Measurements from ENCODE around the gene SYT15. TPM values are rescaled to one million over a fixed set of nuclear protein-coding genes. Genes with fewer than 3 reads are reported as not detected.
"Not testable (repeated sequence)": the region's sequence is repeated elsewhere in the genome, so short reads cannot be mapped to it uniquely, and the experiment has no call there.

Gene SYT15
- total and polyA plus RNA-seq, 10 of the 15 experiments (the other 5 are each of a cell fraction or from before 2014, with no cell fraction given): 0.03 to 0.67 (median 0.15) TPM

- 19% methylated on average over 1 of the region's 1 CpG for WGBS (ENCODE audit: insufficient coverage, insufficient replicate concordance, low lambda C conversion rate, missing lambda C conversion rate)
- intact Hi-C loops (cut with micrococcal nuclease; ENCODE audit: unreplicated experiment): no loop called here
- TF ChIP-seq NR2C2 (IDR thresholded peaks at IDR 0.05; ENCODE audit: borderline replicate concordance, control insufficient read depth, insufficient read length, low read depth) (no peak), ATF2 (IDR thresholded peaks at IDR 0.05; ENCODE audit: low read length) (no peak), ZNF207 (IDR thresholded peaks at IDR 0.05; ENCODE audit: borderline replicate concordance) (no peak), SMAD5 (IDR thresholded peaks at IDR 0.05; ENCODE audit: low read depth) (no peak)
- Histone ChIP-seq H3K36me3 (ENCODE audit: control insufficient read depth in 2 of 2, insufficient read depth in 2 of 2, low read length in 1 of 2) (no peaks in the 10 kb centered on the region), H3K79me2 (ENCODE audit: control insufficient read depth, insufficient read depth, low read length) (no peaks in the 10 kb centered on the region), H3K9me3 (replicated peaks; ENCODE audit: control insufficient read depth, insufficient read depth, low read length) (no peaks in the 10 kb centered on the region), H3K9ac (ENCODE audit: control insufficient read depth, insufficient read depth, low read length) (no peak overlapping the region), H3K27ac (ENCODE audit: control insufficient read depth, insufficient read depth) (no peak overlapping the region), H2AFZ (ENCODE audit: control insufficient read depth, low read depth, low read length) (no peak overlapping the region), H3K4me2 (ENCODE audit: control insufficient read depth, insufficient read depth) (no peak overlapping the region), H3K4me1 (ENCODE audit: control insufficient read depth, insufficient read depth, low read length) (no peaks in the 10 kb centered on the region), H4K20me1 (ENCODE audit: control insufficient read depth, insufficient read depth) (no peaks in the 10 kb centered on the region), H3K27me3 (replicated peaks in 1 of 2; ENCODE audit: control insufficient read depth in 2 of 2, insufficient read depth in 2 of 2, low read length in 1 of 2) (peaks cover 0 to 1% of the 10 kb centered on the region in 2 experiments; a peak in 1 of 4 replicates), H3K4me3 (no peak overlapping the region)
- in situ Hi-C loops (cut with MboI): no loop called here
- FAIRE-seq: no peak
- BruUV-seq (replicated peaks): no TSS peak
- DNase-seq (ENCODE audit: low read depth, low spot score): no peak
- CTCF ChIA-PET: no interaction called here
- ATAC-seq: no peak
- SMC1A ChIA-PET (ENCODE audit: uncharacterized antibody, unreplicated experiment): interaction anchor here (0.6 kb wide), 1 partner anchor 1307 kb away, joined by 3 read pairs; no protein-coding TSS in a partner anchor
- POLR2A ChIA-PET: no interaction called here
- RAD21 ChIA-PET (ENCODE audit: unreplicated experiment): no interaction called here
Measured at GRCh38 chr10:46560952-46561351, 18.0 kb upstream of the SYT15 start.

DNA sequence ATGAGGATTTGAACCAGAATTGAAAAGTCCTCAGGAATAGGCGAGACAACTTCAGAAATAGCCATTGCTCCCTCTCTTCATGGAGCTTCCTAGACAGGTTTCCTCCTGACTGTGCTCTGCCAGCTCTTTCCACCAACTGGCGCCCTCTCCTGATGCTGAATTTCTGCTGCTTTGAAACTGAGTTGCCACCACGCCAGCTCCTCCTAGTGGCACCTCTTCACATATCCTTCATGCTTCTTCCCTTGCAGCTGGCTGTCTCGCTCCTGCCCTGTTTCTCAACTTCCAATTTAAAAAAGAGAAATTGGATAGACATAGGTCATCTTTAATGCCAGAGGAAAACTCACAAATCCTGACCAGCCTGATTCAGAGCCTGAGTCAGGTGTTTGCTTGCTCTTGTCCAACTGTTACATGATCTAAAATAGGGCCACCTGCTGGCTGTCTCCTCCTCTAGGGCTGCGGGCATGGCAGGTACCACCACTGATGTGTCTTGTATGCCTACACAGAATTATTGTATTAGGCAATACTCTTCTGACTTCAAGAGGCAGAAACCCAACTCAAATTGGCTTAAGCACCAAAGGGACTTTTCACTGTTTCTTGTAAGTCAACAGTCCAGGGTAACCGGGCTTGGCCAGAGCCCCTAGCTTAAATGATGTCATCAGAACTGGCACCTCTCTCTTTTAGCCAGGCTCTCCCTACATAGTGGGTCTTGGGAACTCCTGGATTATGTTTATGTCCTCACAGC, 13.2 kb upstream of the SYT15 start:
- intact Hi-C loops (cut with micrococcal nuclease; ENCODE audit: unreplicated experiment); H4K20me1 ChIP-seq (ENCODE audit: control insufficient read depth, insufficient read depth); H3K4me3 ChIP-seq; H3K9ac ChIP-seq (ENCODE audit: control insufficient read depth, insufficient read depth, low read length); H3K27ac ChIP-seq (ENCODE audit: control insufficient read depth, insufficient read depth); H3K36me3 ChIP-seq (ENCODE audit: control insufficient read depth in 2 of 2, insufficient read depth in 2 of 2, low read length in 1 of 2); H3K4me1 ChIP-seq (ENCODE audit: control insufficient read depth, insufficient read depth, low read length); H3K4me2 ChIP-seq (ENCODE audit: control insufficient read depth, insufficient read depth); H3K9me3 ChIP-seq (replicated peaks; ENCODE audit: control insufficient read depth, insufficient read depth, low read length); H2AFZ ChIP-seq (ENCODE audit: control insufficient read depth, low read depth, low read length); DNase-seq (ENCODE audit: low read depth, low spot score); RAD21 ChIA-PET (ENCODE audit: unreplicated experiment); in situ Hi-C loops (cut with MboI); H3K27me3 ChIP-seq (replicated peaks in 1 of 2; ENCODE audit: control insufficient read depth in 2 of 2, insufficient read depth in 2 of 2, low read length in 1 of 2); BruUV-seq (replicated peaks); H3K79me2 ChIP-seq (ENCODE audit: control insufficient read depth, insufficient read depth, low read length); SMC1A ChIA-PET (ENCODE audit: uncharacterized antibody, unreplicated experiment); POLR2A ChIA-PET: not testable (repeated sequence)
- FAIRE-seq: peak; percentile 79
- WGBS (ENCODE audit: insufficient coverage, insufficient replicate concordance, low lambda C conversion rate, missing lambda C conversion rate): 5% methylated on average over 2 of the region's 6 CpGs
- TF ChIP-seq RAD21 (IDR thresholded peaks at IDR 0.05; ENCODE audit: insufficient read depth, low read depth, low read length) (peak; percentile 31; the same call in 1 of the 2 replicates), CTCF (IDR thresholded peaks at IDR 0.05 in 2 of 3, conservative IDR thresholded peaks at IDR 0.05 in 1 of 3; ENCODE audit: control insufficient read depth in 2 of 3, extremely low read depth in 1 of 3, insufficient read depth in 1 of 3, low read depth in 3 of 3, low read length in 3 of 3) (peak; percentile 28 to 49 (median 39); a peak in 5 of 6 replicates), SMC3 (IDR thresholded peaks at IDR 0.05; ENCODE audit: borderline replicate concordance, low read length) (peak; percentile 21; the same call in 1 of the 2 replicates)
- CTCF ChIA-PET: interaction anchor here (0.7 kb wide), 1 partner anchor 336 kb away, joined by 3 read pairs; no protein-coding TSS in a partner anchor
- ATAC-seq: peak; percentile 83
